Prostate gland (tissue), 2 donors: ENCODE data around the gene RASGRF2. TPM values are rescaled to one million over a fixed set of nuclear protein-coding genes. Genes with fewer than 3 reads are reported as not detected.
A peak's percentile ranks its signal among the peaks of the same experiment; 100 is the strongest.

Source experiments
- DNase-seq: peaks from one replicate; pipeline ENCODE4 v3.0.0-alpha.2; 2019; ENCODE audit warnings: low spot score
- H3K27ac ChIP-seq, 2 donors: fragments of 200-600 bp; sonication (generic); 2 replicates each; pipeline ENCODE4 v1.5.1; 2017 to 2019
- H3K27me3 ChIP-seq: fragments of 200-600 bp; sonication (generic); replicated peaks from 2 replicates; pipeline ENCODE4 v1.5.1; 2019; ENCODE audit not compliant: insufficient read depth
- H3K36me3 ChIP-seq, 2 donors: fragments of 200-600 bp; sonication (generic); 1 replicate in 1 of 2; 2 replicates in 1 of 2; pipeline versions ENCODE4 v1.5.1 to v1.8.1; 2017 to 2019
- H3K4me1 ChIP-seq: fragments of 200-600 bp; sonication (generic); replicated peaks from 2 replicates; pipeline ENCODE4 v1.5.1; 2019
- H3K4me3 ChIP-seq, 2 donors: fragments of 200-600 bp; sonication (generic); 2 replicates each; pipeline ENCODE4 v1.5.1; 2017 to 2019
- H3K9me3 ChIP-seq: fragments of 200-600 bp; sonication (generic); 2 replicates; pipeline ENCODE4 v1.5.1; 2017
- CTCF ChIP-seq, 4 experiments: fragments of 200-600 bp in 2 of 4; fragments of 450-650 bp in 2 of 4; sonication (generic) in 2 of 4; IDR thresholded peaks; 1 replicate in 3 of 4; 2 replicates in 1 of 4; pipeline ENCODE4 v1.5.1; 2016 to 2019; ENCODE audit warnings: antibody characterized with exemption in 4 of 4, mild to moderate bottlenecking in 2 of 4, moderate library complexity in 2 of 4
- POLR2A ChIP-seq: fragments of 450-650 bp; IDR thresholded peaks from one replicate; pipeline ENCODE4 v1.6.1; 2016; ENCODE audit warnings: antibody characterized with exemption, mild to moderate bottlenecking
- POLR2AphosphoS5 ChIP-seq: sonication (generic); formaldehyde crosslinking; IDR thresholded peaks from one replicate; pipeline ENCODE4 v1.6.1; 2017; ENCODE audit warnings: antibody characterized with exemption
- WGBS: methylation state at CpG from one replicate; pipeline ENCODE4 v1.1.5; 2018; 5-methylcytosine and 5-hydroxymethylcytosine counted together
- intact Hi-C: fragments of 100-400 bp; cut with DNase I; formaldehyde crosslinking; loops from one replicate; pipeline ENCODE4 v1.14.2; 2022
- total RNA-seq, 2 donors: library from RNA; depleted of rRNA; stranded (reverse); fragments of >200 nt; gene quantifications; one replicate each; pipeline ENCODE4 v1.1.0, GENCODE V29; 2016

Gene RASGRF2
- total RNA-seq, 2 donors from 2014 or later = 3.0 to 7.6 TPM

- Histone ChIP-seq H3K36me3 (no peaks in the 10 kb centered on the region), H3K4me1 (no peaks in the 10 kb centered on the region), H3K4me3 (no peak overlapping the region), H3K9me3 (no peaks in the 10 kb centered on the region), H3K27ac (no peak overlapping the region), H3K27me3 (no peaks in the 10 kb centered on the region)
- DNase-seq = no peak
- TF ChIP-seq POLR2AphosphoS5 (no peak), CTCF (IDR thresholded peaks at IDR 0.05) (no peak), POLR2A (no peak)
- intact Hi-C loops = loop anchor here (10.0 kb wide), 1 partner anchor 208 kb away; no protein-coding TSS in a partner anchor
- WGBS = 50% methylated on average over 9 of the region's 9 CpGs
Observed at GRCh38 chr5:81162501-81162900, 202.3 kb downstream of the RASGRF2 start.

GRCh38 chr5:81163651-81164050, 203.5 kb downstream of the RASGRF2 start:
- Histone ChIP-seq H3K4me3 (no peak overlapping the region), H3K27me3 (no peaks in the 10 kb centered on the region), H3K4me1 (no peaks in the 10 kb centered on the region), H3K36me3 (no peaks in the 10 kb centered on the region), H3K27ac (no peak overlapping the region), H3K9me3 (no peaks in the 10 kb centered on the region)
- 73% methylated on average over 3 of the region's 3 CpGs for WGBS
- intact Hi-C loops = loop anchor here (10.0 kb wide), 1 partner anchor 209 kb away; no protein-coding TSS in a partner anchor
- no peak for DNase-seq
- TF ChIP-seq POLR2A (no peak), POLR2AphosphoS5 (no peak), CTCF (IDR thresholded peaks at IDR 0.05) (no peak)

GRCh38 chr5:81164476-81164875, 204.3 kb downstream of the RASGRF2 start:
- intact Hi-C loops = loop anchor here (10.0 kb wide), 1 partner anchor 210 kb away; no protein-coding TSS in a partner anchor
- Histone ChIP-seq H3K4me3 (no peak overlapping the region), H3K27ac (no peak overlapping the region), H3K4me1 (no peaks in the 10 kb centered on the region), H3K36me3 (no peaks in the 10 kb centered on the region), H3K27me3 (no peaks in the 10 kb centered on the region), H3K9me3 (no peaks in the 10 kb centered on the region)
- no peak for TF ChIP-seq POLR2A
- no peak for TF ChIP-seq CTCF (IDR thresholded peaks at IDR 0.05)
- TF ChIP-seq POLR2AphosphoS5 = no peak
- 95% methylated on average over 2 of the region's 2 CpGs for WGBS
- no peak for DNase-seq

GRCh38 chr5:81164936-81165335, 204.8 kb downstream of the RASGRF2 start:
- H3K4me3 ChIP-seq = no peak overlapping the region
- H3K27ac ChIP-seq = no peak overlapping the region
- 91% methylated on average over 9 of the region's 9 CpGs for WGBS
- TF ChIP-seq POLR2AphosphoS5 = no peak
- TF ChIP-seq POLR2A = no peak
- no peak for TF ChIP-seq CTCF (IDR thresholded peaks at IDR 0.05)
- no peaks in the 10 kb centered on the region for H3K27me3 ChIP-seq
- no peaks in the 10 kb centered on the region for H3K4me1 ChIP-seq
- intact Hi-C loops = loop anchor here (5.0 to 10.0 kb wide), 2 partner anchors 210 to 453 kb away; no protein-coding TSS in a partner anchor
- no peak for DNase-seq
- no peaks in the 10 kb centered on the region for H3K36me3 ChIP-seq
- no peaks in the 10 kb centered on the region for H3K9me3 ChIP-seq

- Histone ChIP-seq H3K27me3 (no peaks in the 10 kb centered on the region), H3K4me1 (no peaks in the 10 kb centered on the region), H3K27ac (no peak overlapping the region), H3K9me3 (no peaks in the 10 kb centered on the region), H3K4me3 (no peak overlapping the region), H3K36me3 (no peaks in the 10 kb centered on the region)
- 49% methylated on average over 3 of the region's 3 CpGs for WGBS
- DNase-seq = peak; percentile 40
- TF ChIP-seq POLR2A (no peak), CTCF (IDR thresholded peaks at IDR 0.05) (peak; percentile 31 to 70 (median 46)), POLR2AphosphoS5 (no peak)
- intact Hi-C loops = loop anchor here (5.0 to 10.0 kb wide), 2 partner anchors 211 to 453 kb away; no protein-coding TSS in a partner anchor
Observed at GRCh38 chr5:81165493-81166119, 205.4 kb downstream of the RASGRF2 start.
